Heart left ventricle (tissue), 16 donors: ENCODE results near the gene XAB2. TPM values are rescaled to one million over a fixed set of nuclear protein-coding genes. Genes with fewer than 3 reads are reported as not detected.

ENCODE experiments used
- ATAC-seq, 4 donors: fragments of 200-7000 bp; cut with Tn5 transposase; one replicate each; pipeline ENCODE4 v1.9.1; 2020 to 2022; ENCODE audit warnings: moderate library complexity in 4 of 4, mild to moderate bottlenecking in 3 of 4, moderate number of reproducible peaks in 1 of 4
- DNase-seq, 5 donors: peaks; one replicate each; pipeline ENCODE4 v3.0.0-alpha.2; 2020
- H3K27ac ChIP-seq, 12 donors: fragments of 200-600 bp; sonication (generic) in 4 of 12; one replicate each; pipeline versions ENCODE4 v1.5.0 to v1.8.0; 2016 to 2022; ENCODE audit warnings: mild to moderate bottlenecking in 2 of 12
- H3K27me3 ChIP-seq, 9 donors: fragments of 200-600 bp; sonication (generic) in 2 of 9; one replicate each; pipeline versions ENCODE4 v1.5.1 to v1.8.0; 2016 to 2022; ENCODE audit warnings: mild to moderate bottlenecking in 3 of 9
- H3K36me3 ChIP-seq, 9 donors: fragments of 200-600 bp; sonication (generic) in 2 of 9; one replicate each; pipeline versions ENCODE4 v1.5.0 to v1.8.0; 2018 to 2022; ENCODE audit warnings: mild to moderate bottlenecking in 2 of 9
- H3K4me1 ChIP-seq, 12 donors: fragments of 200-600 bp; sonication (generic) in 4 of 12; one replicate each; pipeline versions ENCODE4 v1.5.0 to v1.8.0; 2016 to 2022; ENCODE audit warnings: mild to moderate bottlenecking in 3 of 12
- H3K4me3 ChIP-seq, 12 donors: fragments of 200-600 bp; sonication (generic) in 4 of 12; one replicate each; pipeline versions ENCODE4 v1.5.0 to v1.8.0; 2017 to 2022; ENCODE audit warnings: mild to moderate bottlenecking in 9 of 12, moderate library complexity in 4 of 12
- H3K9me3 ChIP-seq, 12 donors: fragments of 200-600 bp; sonication (generic) in 4 of 12; one replicate each; pipeline versions ENCODE4 v1.5.0 to v1.8.0; 2016 to 2022; ENCODE audit warnings: mild to moderate bottlenecking in 1 of 12
- POLR2A ChIP-seq, 2 donors: fragments of 450-650 bp; IDR thresholded peaks; one replicate each; pipeline ENCODE4 v1.6.1; 2017; ENCODE audit warnings: antibody characterized with exemption in 2 of 2, mild to moderate bottlenecking in 2 of 2, moderate library complexity in 2 of 2
- WGBS, 4 donors: extraction: QIAGEN DNeasy Blood & Tissue Kit in 2 of 4; methylation state at CpG; one replicate each; pipeline versions ENCODE4 v1.1.5 to v1.1.7; 2013 to 2018; 5-methylcytosine and 5-hydroxymethylcytosine counted together
- intact Hi-C, 10 donors: fragments of 100-400 bp; cut with DNase I; formaldehyde crosslinking; loops; one replicate each; pipeline versions ENCODE4 v1.11.1 to v1.14.2; 2022
- polyA plus RNA-seq, 2 donors: library from polyadenylated mRNA; stranded (reverse); fragments of 200-250 nt; gene quantifications; one replicate each; pipeline ENCODE4 v1.2.3, GENCODE V29; 2013
- total RNA-seq, 9 donors: library from RNA; depleted of rRNA in 2 of 9; stranded (reverse); fragments of >200 nt in 2 of 9; fragmentation: NEBNext Ultra II Directional in 3 of 9; extraction: Animal tissue kit (Norgen Biotek cat#: 25700) in 3 of 9; gene quantifications; one replicate each; pipeline versions ENCODE4 v1.1.0 to v1.2.4, GENCODE V29; 2016 to 2023
- TF ChIP-seq, protein P1 (sequence below), 12 donors: fragments of 200-600 bp; sonication (generic) in 4 of 12; IDR thresholded peaks; one replicate each; pipeline versions ENCODE4 v1.5.0 to v1.8.0; 2018 to 2022; ENCODE audit warnings: antibody characterized with exemption in 12 of 12, mild to moderate bottlenecking in 5 of 12
- donor health status: ischemic (EF 13 %, LVEDD 7.1; RV severe dilation, severe dysfunction).
- donor health status: healthy with polysubstance abuse.
- donor health status: DM: no; HTN: yes; CAD: no.
- donor health status: DM: no; HTN: no; CAD: no.
- donor health status: ischemic (EF 25% LVEDD 6.9; RV normal size, moderate dysfunction).
- donor health status: ischemic (EF 25% LVEDD 5.7; RV mildly dilated, moderate dysfunction).
- donor health status: healthy.
- donor health status: DM: yes; HTN: yes; CAD: no.
- donor health status: ischemic (EF 35%, LVEDD 5.7; RV mildly dilated, moderate dysfunction).
- donor health status: nonischemic (EF 11% LVEDD 7.7; RV severe dilation, severe dysfunction).
- donor health status: DM: yes; HTN: yes; CAD: no.
- donor health status: PGD.
- donor health status: ischemic (EF 29% LVEDD 5.4; RV normal size, mild dysfunction).
- donor health status: nonischemic (EF 23%, LVEDD 6.1; RV moderate dilation, normal function).

Gene XAB2
- total and polyA plus RNA-seq, 11 donors = 16.3 to 36.2 (median 23.6) TPM

DNA sequence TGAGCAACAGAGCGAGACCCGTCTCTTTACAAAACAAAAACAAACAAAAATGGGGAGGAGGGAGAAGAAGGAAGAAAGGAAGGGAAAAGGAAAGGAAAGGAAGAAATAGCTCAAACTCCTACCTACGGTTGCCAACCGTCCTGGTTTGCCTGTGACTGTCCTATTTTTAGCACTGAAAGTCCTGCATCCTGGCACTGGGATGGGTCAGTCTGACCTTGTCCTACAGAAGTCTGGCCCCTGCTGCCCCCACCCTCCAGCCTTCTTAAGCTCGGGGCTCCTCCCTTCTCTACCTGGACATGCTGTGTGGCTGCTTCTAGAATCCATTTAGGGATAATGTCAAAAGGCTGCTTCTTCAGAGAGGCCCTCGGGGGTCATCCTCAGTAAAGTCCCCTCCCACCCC, 6.3 kb upstream of the XAB2 start:
- Histone ChIP-seq H3K4me3 (no peak overlapping the region), H3K9me3 (no peaks in the 10 kb centered on the region), H3K27me3 (peaks cover 2 to 38% (median 17%) of the 10 kb centered on the region in 9 donors), H3K27ac (no peak overlapping the region), H3K4me1 (peaks cover 0 to 36% (median 5%) of the 10 kb centered on the region in 12 donors), H3K36me3 (peaks cover 0 to 12% (median 0%) of the 10 kb centered on the region in 9 donors)
- peak in 1 of 4 donors; percentile 25 for ATAC-seq
- WGBS, 4 donors = 34 to 49% (median 40%) methylated on average over 6 of the region's 6 CpGs
- DNase-seq = no peak
- no peak for TF ChIP-seq POLR2A (IDR thresholded peaks at IDR 0.05)
- TF ChIP-seq, protein P1, sequence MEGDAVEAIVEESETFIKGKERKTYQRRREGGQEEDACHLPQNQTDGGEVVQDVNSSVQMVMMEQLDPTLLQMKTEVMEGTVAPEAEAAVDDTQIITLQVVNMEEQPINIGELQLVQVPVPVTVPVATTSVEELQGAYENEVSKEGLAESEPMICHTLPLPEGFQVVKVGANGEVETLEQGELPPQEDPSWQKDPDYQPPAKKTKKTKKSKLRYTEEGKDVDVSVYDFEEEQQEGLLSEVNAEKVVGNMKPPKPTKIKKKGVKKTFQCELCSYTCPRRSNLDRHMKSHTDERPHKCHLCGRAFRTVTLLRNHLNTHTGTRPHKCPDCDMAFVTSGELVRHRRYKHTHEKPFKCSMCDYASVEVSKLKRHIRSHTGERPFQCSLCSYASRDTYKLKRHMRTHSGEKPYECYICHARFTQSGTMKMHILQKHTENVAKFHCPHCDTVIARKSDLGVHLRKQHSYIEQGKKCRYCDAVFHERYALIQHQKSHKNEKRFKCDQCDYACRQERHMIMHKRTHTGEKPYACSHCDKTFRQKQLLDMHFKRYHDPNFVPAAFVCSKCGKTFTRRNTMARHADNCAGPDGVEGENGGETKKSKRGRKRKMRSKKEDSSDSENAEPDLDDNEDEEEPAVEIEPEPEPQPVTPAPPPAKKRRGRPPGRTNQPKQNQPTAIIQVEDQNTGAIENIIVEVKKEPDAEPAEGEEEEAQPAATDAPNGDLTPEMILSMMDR (IDR thresholded peaks at IDR 0.05) = no peak
- intact Hi-C loops = no loop called here

DNA sequence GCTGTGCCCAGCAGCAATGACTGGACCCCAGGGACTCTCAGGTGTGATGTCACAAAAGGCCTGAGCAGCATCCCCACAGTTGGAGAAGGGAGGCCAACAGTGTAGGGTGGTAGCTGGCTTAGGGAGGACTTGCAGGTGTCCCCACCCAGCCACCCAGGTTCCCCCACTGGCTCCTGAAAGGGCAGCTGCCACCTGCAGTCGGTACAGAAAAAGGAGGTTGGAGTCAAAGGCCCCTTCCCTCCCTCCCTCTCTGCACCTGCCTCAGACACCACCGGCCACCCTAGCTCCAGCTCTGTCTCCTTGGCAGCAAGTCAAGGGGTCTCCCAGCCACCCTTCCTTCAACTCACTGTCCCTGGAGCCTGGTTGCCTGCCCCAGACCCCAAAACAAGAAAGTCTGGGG, 4.4 kb upstream of the XAB2 start, which contains the start of gene PCP2:
Gene PCP2, minus strand, starts transcription at position 22 of the 400 bp plus-strand sequence. CDS start 262 bp downstream, outside the sequence.
- Histone ChIP-seq H3K9me3 (no peaks in the 10 kb centered on the region), H3K27ac (no peak within 1 kb of the TSS), H3K4me1 (peaks cover 3 to 47% (median 13%) of the 10 kb centered on the region in 12 donors), H3K27me3 (peaks cover 2 to 33% (median 16%) of the 10 kb centered on the region in 9 donors), H3K4me3 (no peak within 1 kb of the TSS), H3K36me3 (peaks cover 0 to 12% (median 0%) of the 10 kb centered on the region in 9 donors)
- ATAC-seq = no peak
- no peak for DNase-seq
- 37 to 65% (median 45%) methylated on average over 1 to 2 of the region's 2 CpGs; no CpG with 5 or more reads in 1 of the 4 donors for WGBS, 4 donors
- intact Hi-C loops = no loop called here
- no peak for TF ChIP-seq POLR2A (IDR thresholded peaks at IDR 0.05)
- TF ChIP-seq, protein P1 (IDR thresholded peaks at IDR 0.05) = no peak

DNA sequence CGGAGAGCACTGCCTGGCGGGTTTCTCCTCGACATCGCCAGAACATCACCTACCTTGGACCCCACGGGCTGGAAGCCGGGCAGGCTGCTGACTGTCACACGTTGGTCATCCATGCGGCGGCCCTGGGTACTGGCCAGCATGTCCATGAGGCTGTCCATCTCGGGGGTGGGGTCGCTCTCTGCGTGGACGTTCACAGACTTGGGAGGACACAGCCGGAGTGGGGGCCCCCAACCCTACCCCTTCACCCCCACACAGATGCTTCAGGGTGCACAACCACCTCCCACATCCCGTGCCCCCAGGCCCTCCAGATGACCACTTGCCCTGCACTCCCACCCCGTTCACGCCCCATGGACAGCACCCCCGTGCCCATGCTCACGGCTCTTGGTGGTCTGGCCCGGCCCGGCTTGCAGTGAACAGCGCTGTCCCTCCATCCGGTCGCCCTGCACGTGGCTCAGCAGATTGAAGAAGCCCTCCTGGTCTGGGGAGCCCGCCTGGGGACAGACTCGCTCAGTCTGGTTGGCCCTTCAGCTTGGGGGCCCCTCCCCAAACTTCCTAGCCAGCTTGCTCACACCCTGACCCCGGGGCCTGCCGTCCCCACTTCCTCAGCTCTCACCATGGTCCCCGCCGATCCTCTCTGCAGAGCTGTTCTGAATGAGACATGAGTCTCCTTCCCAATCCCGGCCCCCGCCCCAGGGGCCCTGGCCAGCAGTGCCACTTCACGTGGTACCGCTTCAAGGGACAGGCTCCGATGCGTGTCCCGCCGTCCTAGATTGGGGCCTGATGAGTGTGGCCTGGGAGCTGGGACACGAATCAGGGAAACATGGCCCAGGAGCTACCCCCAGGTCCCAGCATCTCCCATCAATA, 3.2 kb upstream of the XAB2 start:
- 91 to 93% (median 92%) methylated on average over 24 to 40 of the region's 40 CpGs for WGBS, 4 donors
- H3K4me3 ChIP-seq = no peak overlapping the region
- no peak for ATAC-seq
- TF ChIP-seq, protein P1 (IDR thresholded peaks at IDR 0.05) = no peak
- no peak for TF ChIP-seq POLR2A (IDR thresholded peaks at IDR 0.05)
- intact Hi-C loops = no loop called here
- peaks cover 0 to 12% (median 0%) of the 10 kb centered on the region in 9 donors for H3K36me3 ChIP-seq
- no peaks in the 10 kb centered on the region for H3K9me3 ChIP-seq
- H3K27ac ChIP-seq = no peak overlapping the region
- no peak for DNase-seq
- peaks cover 2 to 22% (median 12%) of the 10 kb centered on the region in 9 donors for H3K27me3 ChIP-seq
- peaks cover 3 to 56% (median 24%) of the 10 kb centered on the region in 12 donors for H3K4me1 ChIP-seq

DNA sequence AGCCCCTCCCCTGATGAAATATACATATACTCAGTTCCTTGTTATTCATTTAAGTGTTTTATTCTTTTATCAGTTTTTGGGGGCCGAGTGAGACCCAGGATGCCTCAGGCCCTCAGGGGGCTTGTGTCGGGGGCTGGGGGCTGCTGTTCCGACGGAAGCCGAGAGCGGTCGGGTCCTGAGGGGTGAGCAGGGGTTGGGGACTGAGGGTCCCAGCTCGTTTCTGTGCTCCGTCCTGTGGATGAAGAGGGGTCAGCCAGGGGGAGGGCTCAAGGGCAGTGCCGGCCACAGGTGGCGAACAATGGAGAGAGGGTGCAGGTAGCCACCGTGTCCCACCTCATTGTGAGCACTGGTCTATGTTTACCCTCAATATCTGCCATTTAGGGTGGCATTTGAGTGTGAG, 2.2 kb upstream of the XAB2 start:
- peaks cover 0 to 12% (median 2%) of the 10 kb centered on the region in 9 donors for H3K27me3 ChIP-seq
- TF ChIP-seq, protein P1 (IDR thresholded peaks at IDR 0.05) = no peak
- no peak for TF ChIP-seq POLR2A (IDR thresholded peaks at IDR 0.05)
- no peak overlapping the region for H3K4me3 ChIP-seq
- intact Hi-C loops = no loop called here
- DNase-seq = no peak
- no peak overlapping the region for H3K27ac ChIP-seq
- 83 to 94% (median 93%) methylated on average over 12 of the region's 12 CpGs for WGBS, 4 donors
- no peak for ATAC-seq
- peaks cover 0 to 18% (median 4%) of the 10 kb centered on the region in 9 donors for H3K36me3 ChIP-seq
- H3K4me1 ChIP-seq = peaks cover 3 to 47% (median 25%) of the 10 kb centered on the region in 12 donors
- H3K9me3 ChIP-seq = no peaks in the 10 kb centered on the region
